Activated naive CD8-positive, alpha-beta T cell treated with anti-CD3 and anti-CD28 coated beads, Interleukin-2, amount 10 ng/mL, durations not matched to agents 7 days and 5 days (primary cell): ENCODE results near the gene IFNA7. TPM values are rescaled to one million over a fixed set of nuclear protein-coding genes. Genes with fewer than 3 reads are reported as not detected.
"Not testable (repeated sequence)": the region's sequence is repeated elsewhere in the genome, so short reads cannot be mapped to it uniquely, and the experiment has no call there.

Experiments
- ATAC-seq: fragments of 150-1000 bp; cut with Tn5 transposase; one replicate; pipeline ENCODE4 v1.10.0; 2021; ENCODE audit warnings: low read depth, moderate library complexity
- POLR2A ChIA-PET: fragments of 350-600 bp; sonication (Branson Sonifier 250); formaldehyde crosslinking; loops from one replicate; lab custom pipeline; 2021; ENCODE audit warnings: antibody characterized with exemption; lab: Charles Lee
- DNase-seq: peaks from one replicate; pipeline ENCODE4 v3.0.0; 2021
- H3K27ac Mint-ChIP-seq: one replicate; pipeline ENCODE4 v1.8.0; 2022; ENCODE audit warnings: mild to moderate bottlenecking, mixed read lengths
- H3K27me3 Mint-ChIP-seq: one replicate; pipeline ENCODE4 v1.8.0; 2022; ENCODE audit warnings: mild to moderate bottlenecking, moderate library complexity, mixed read lengths
- H3K36me3 Mint-ChIP-seq: one replicate; pipeline ENCODE4 v1.8.0; 2021; ENCODE audit warnings: mild to moderate bottlenecking, mixed read lengths
- H3K4me1 Mint-ChIP-seq: one replicate; pipeline ENCODE4 v1.8.0; 2021; ENCODE audit warnings: mixed read lengths
- H3K4me3 Mint-ChIP-seq: one replicate; pipeline ENCODE4 v1.8.0; 2022; ENCODE audit warnings: mild to moderate bottlenecking, moderate library complexity, mixed read lengths
- H3K9me3 Mint-ChIP-seq: one replicate; pipeline ENCODE4 v1.8.0; 2021; ENCODE audit warnings: mixed read lengths
- total RNA-seq, 2 experiments: library from RNA; stranded (reverse); gene quantifications; one replicate each; pipeline ENCODE4 v1.2.3, GENCODE V29; 2021

The IFNA7 gene
- total RNA-seq, 2 experiments from 2014 or later: not detected

- H3K27ac Mint-ChIP-seq, POLR2A ChIA-PET, H3K4me1 Mint-ChIP-seq, DNase-seq, H3K27me3 Mint-ChIP-seq, H3K4me3 Mint-ChIP-seq, H3K9me3 Mint-ChIP-seq, H3K36me3 Mint-ChIP-seq, ATAC-seq: not testable (repeated sequence)
Observed at GRCh38 chr9:21210782-21211181, 8.8 kb upstream of the IFNA7 start.

GRCh38 chr9:21210311-21210710 lies 8.3 kb upstream of the IFNA7 start:
- Mint-ChIP-seq H3K27ac (no peak overlapping the region), H3K4me3 (no peak overlapping the region), H3K36me3 (no peaks in the 10 kb centered on the region), H3K27me3 (peaks cover 12% of the 10 kb centered on the region), H3K4me1 (peaks cover 3% of the 10 kb centered on the region), H3K9me3 (no peaks in the 10 kb centered on the region)
- DNase-seq (peak; percentile 15), ATAC-seq (no peak)
- POLR2A ChIA-PET: no interaction called here

DNA sequence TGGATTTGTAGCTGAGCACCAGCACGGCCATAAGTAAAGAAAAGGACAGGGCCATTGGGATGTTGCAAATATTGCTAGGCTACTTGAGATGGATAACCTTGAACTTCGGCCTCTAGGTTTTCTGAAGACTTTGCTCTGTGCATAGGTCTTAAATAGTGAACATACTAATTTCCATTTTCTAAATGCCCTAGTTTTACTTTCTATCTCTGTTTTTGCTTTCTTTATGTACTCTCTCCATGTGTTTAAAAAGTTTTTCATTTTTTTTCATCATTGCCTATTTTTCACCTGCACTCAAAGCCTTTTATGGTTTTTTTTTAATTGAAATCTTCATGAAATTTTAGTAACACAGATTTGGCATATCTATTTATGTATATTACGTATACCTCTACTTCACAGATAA lies 5.0 kb upstream of the IFNA7 start, which contains the start of gene IFNA10:
Gene IFNA10, minus strand, starts transcription at position 101 of the 400 bp plus-strand sequence. Its CDS starts 46 bp downstream, at position 55.
- POLR2A ChIA-PET, H3K36me3 Mint-ChIP-seq, H3K27ac Mint-ChIP-seq, ATAC-seq, H3K4me3 Mint-ChIP-seq, DNase-seq, H3K9me3 Mint-ChIP-seq, H3K4me1 Mint-ChIP-seq: not testable (repeated sequence)
- H3K27me3 Mint-ChIP-seq: peaks cover 19% of the 10 kb centered on the region

DNA sequence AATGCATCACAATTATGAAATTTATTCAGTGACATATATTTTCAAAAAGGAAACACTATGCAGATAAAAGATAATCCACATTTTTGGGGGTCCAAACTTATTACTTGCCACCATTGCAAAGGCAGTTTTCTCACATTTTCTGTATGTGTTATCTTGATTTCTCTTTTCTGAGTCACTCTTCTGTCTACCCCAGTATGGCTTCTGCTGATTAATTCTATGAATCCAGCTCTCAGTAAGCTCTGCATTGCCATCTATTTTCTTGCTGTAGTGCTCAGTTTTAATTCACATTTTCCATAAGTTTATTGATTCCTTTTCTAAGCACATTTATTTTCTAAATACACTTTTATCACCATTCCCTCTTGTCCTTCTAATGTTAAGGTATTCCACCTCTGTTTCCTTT lies 3.2 kb upstream of the IFNA7 start:
- Mint-ChIP-seq H3K36me3 (no peaks in the 10 kb centered on the region), H3K4me1 (no peaks in the 10 kb centered on the region), H3K27ac (no peak overlapping the region), H3K27me3 (peaks cover 23% of the 10 kb centered on the region), H3K4me3 (no peak overlapping the region), H3K9me3 (peaks cover 3% of the 10 kb centered on the region)
- POLR2A ChIA-PET: no interaction called here
- ATAC-seq (no peak), DNase-seq (no peak)

GRCh38 chr9:21194867-21195776 lies 6.9 kb downstream of the IFNA7 start:
- not testable (repeated sequence) for H3K9me3 Mint-ChIP-seq

GRCh38 chr9:21187487-21187886 lies 14.5 kb downstream of the IFNA7 start, which contains the start of gene IFNA4:
TSS of gene IFNA4 (minus strand) at chr9:21187587. CDS start at chr9:21187531, 56 bp downstream.
- ATAC-seq, H3K4me3 Mint-ChIP-seq, H3K27ac Mint-ChIP-seq, DNase-seq, POLR2A ChIA-PET, H3K4me1 Mint-ChIP-seq, H3K9me3 Mint-ChIP-seq, H3K36me3 Mint-ChIP-seq: not testable (repeated sequence)
- peaks cover 11% of the 10 kb centered on the region for H3K27me3 Mint-ChIP-seq

More at GRCh38 chr9:21194867-21195776, 6.9 kb downstream of the IFNA7 start:
- peak overlapping the region; percentile 69 for H3K4me3 Mint-ChIP-seq
- H3K4me1 Mint-ChIP-seq, H3K27ac Mint-ChIP-seq, H3K36me3 Mint-ChIP-seq, H3K27me3 Mint-ChIP-seq, POLR2A ChIA-PET: not testable (repeated sequence)
- ATAC-seq: peak; percentile 96
- DNase-seq: peak; percentile 26

DNA sequence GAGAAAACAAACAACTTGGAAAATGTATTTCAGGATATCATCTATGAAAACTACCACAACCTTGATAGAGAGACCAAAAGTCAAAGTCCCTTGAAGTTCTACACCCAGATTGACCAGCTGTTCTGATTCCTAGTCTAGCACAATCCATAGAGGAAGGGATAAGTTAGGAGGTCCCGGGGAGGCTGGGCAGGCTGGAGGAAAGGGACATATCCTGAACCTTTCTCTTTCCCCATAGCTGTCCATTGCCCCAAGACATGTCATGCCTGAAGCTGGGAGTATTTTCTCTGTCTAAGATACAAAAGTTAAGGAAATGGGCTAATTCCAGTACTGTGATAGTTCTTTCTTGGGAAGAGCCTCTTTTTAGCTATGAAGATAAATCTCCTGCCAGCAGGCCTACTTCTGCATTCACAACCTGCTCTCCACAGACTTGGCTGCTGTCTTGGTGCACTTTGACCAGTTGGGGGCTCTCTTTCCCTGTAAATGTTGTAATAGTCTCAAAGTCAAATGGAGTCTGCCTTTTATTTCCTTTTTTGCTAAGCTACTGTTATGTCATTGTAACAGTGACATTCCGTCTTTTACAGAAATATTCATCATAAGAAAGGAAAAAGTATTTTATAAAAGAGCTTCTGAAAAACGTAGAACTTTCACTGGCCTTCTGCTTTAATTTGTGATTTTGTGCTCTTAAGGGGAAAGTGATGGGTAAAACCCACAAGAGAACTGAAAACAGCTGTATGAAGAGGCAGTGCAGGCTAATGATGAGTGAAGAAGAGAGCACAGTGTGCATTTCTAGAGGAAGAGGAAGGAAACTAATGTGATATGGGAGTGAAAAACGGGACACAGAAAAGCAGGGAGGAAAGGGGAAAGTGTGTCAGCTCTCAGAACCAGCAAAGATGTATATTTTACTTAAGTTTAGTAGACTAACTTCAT lies 18.9 kb downstream of the IFNA7 start:
- Mint-ChIP-seq H3K27ac (peak overlapping the region; percentile 31), H3K4me3 (peak overlapping the region; percentile 28)
- H3K4me1 Mint-ChIP-seq, H3K27me3 Mint-ChIP-seq, H3K36me3 Mint-ChIP-seq, H3K9me3 Mint-ChIP-seq: not testable (repeated sequence)
- ATAC-seq: peak; percentile 92
- DNase-seq: peak; percentile 28
- POLR2A ChIA-PET: interaction anchor here (0.7 kb wide), 1 partner anchor 8 kb away, joined by 3 read pairs; no protein-coding TSS in a partner anchor

DNA sequence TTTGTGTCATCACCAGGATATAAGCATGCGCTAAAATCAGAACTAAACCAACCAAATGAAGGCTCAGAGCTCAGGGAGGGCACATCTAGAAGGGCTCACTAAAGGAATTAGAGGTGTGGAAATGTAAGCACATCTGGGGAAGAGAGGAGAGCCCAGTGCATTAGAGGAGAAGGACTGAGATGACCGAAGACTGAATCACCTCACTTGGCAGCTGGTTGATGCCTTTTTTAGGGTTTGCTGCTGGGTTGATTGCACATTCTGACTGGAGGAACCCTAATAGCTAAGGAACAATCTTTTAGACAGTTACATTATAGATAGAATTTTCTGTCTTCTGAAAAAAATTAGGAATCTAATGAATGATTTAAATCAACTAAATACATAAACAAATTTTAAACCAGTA lies 27.3 kb downstream of the IFNA7 start:
- POLR2A ChIA-PET: interaction anchor here (0.7 kb wide), 1 partner anchor 9 kb away, joined by 3 read pairs; no protein-coding TSS in a partner anchor
- Mint-ChIP-seq H3K27me3 (peaks cover 12% of the 10 kb centered on the region), H3K27ac (no peak overlapping the region), H3K36me3 (no peaks in the 10 kb centered on the region), H3K4me3 (no peak overlapping the region), H3K9me3 (no peaks in the 10 kb centered on the region), H3K4me1 (no peaks in the 10 kb centered on the region)
- no peak for ATAC-seq
- DNase-seq: no peak

DNA sequence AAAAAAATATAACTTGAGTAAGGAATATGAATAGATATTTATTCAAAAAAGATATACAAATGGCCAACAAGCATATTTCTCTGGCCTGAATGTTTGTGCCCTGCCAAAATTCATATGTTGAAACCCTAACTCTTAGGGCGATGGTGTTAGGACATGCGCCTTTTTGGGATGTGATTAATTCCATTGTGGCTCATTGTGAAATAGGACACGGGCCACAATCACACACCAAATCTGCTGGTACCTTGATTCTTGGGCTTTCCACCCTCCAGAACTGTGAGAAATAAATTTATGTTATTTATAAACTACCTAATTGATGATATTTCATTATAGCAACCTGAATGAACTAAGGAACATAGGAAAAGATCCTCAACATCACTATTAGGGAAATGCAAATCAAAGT lies 29.8 kb downstream of the IFNA7 start:
- Mint-ChIP-seq H3K36me3 (no peaks in the 10 kb centered on the region), H3K9me3 (no peaks in the 10 kb centered on the region), H3K4me3 (no peak overlapping the region), H3K4me1 (no peaks in the 10 kb centered on the region), H3K27ac (no peak overlapping the region), H3K27me3 (peaks cover 17% of the 10 kb centered on the region)
- POLR2A ChIA-PET: no interaction called here
- DNase-seq (no peak), ATAC-seq (no peak)

GRCh38 chr9:21171351-21171750 lies 30.7 kb downstream of the IFNA7 start:
- Mint-ChIP-seq H3K27ac (no peak overlapping the region), H3K4me3 (no peak overlapping the region), H3K36me3 (no peaks in the 10 kb centered on the region), H3K4me1 (no peaks in the 10 kb centered on the region), H3K27me3 (peaks cover 15% of the 10 kb centered on the region), H3K9me3 (no peaks in the 10 kb centered on the region)
- DNase-seq (no peak), ATAC-seq (no peak)
- POLR2A ChIA-PET: no interaction called here

DNA sequence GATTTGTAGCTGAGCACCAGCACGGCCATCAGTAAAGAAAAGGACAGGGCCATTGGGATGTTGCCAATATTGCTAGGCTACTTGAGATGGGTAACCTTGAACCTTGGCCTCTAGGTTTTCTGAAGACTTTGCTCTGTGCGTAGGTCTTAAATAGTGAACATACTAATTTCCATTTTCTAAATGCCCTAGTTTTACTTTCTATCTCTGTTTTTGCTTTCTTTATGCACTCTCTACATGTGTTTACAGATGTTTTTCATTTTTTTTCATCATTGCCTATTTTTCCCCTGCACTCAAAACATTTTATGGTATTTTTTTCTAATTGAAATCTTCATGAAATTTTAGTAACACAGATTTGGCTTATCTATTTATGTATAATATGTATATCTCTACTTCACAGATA lies 35.4 kb downstream of the IFNA7 start, which contains the start of gene IFNA21:
Gene IFNA21, minus strand, starts transcription at position 101 of the 400 bp plus-strand sequence. Its CDS starts 48 bp downstream, at position 53.
- Mint-ChIP-seq H3K27me3 (peaks cover 15% of the 10 kb centered on the region), H3K4me1 (peaks cover 15% of the 10 kb centered on the region), H3K36me3 (peaks cover 16% of the 10 kb centered on the region)
- H3K4me3 Mint-ChIP-seq, ATAC-seq, H3K9me3 Mint-ChIP-seq, DNase-seq, H3K27ac Mint-ChIP-seq, POLR2A ChIA-PET: not testable (repeated sequence)

- H3K27ac Mint-ChIP-seq: no peak overlapping the region
- peaks cover 25% of the 10 kb centered on the region for H3K4me1 Mint-ChIP-seq
- H3K36me3 Mint-ChIP-seq: peaks cover 19% of the 10 kb centered on the region
- H3K4me3 Mint-ChIP-seq: no peak overlapping the region
- POLR2A ChIA-PET: no interaction called here
- H3K27me3 Mint-ChIP-seq: peaks cover 15% of the 10 kb centered on the region
- H3K9me3 Mint-ChIP-seq: peaks cover 7% of the 10 kb centered on the region
- DNase-seq: no peak
- no peak for ATAC-seq
Observed at GRCh38 chr9:21165516-21165915, 36.5 kb downstream of the IFNA7 start.

GRCh38 chr9:21160178-21160577 lies 41.8 kb downstream of the IFNA7 start:
- POLR2A ChIA-PET: interaction anchor here (0.9 to 1.3 kb wide), 2 partner anchors 12 to 476 kb away, joined by 3 read pairs; partner anchors contain the start of gene FOCAD
- Mint-ChIP-seq H3K4me3 (peak overlapping the region; percentile 69), H3K36me3 (peaks cover 29% of the 10 kb centered on the region), H3K9me3 (peaks cover 12% of the 10 kb centered on the region), H3K4me1 (peaks cover 43% of the 10 kb centered on the region), H3K27me3 (no peaks in the 10 kb centered on the region), H3K27ac (peak overlapping the region; percentile 80)
- ATAC-seq (peak; percentile 87), DNase-seq (no peak)
